HEK293T (cell line): Measurements from ENCODE around the gene UHRF1.

ENCODE experiments used
- CTCF ChIA-PET: fragments of 350-600 bp; formaldehyde crosslinking; extraction: SDS; loops from one replicate; lab custom pipeline; 2021; ENCODE audit warnings: antibody characterized with exemption, inconsistent platforms; lab: Yijun Ruan, JAX
- POLR2A ChIA-PET: fragments of 350-600 bp; formaldehyde crosslinking; extraction: SDS; loops from one replicate; lab custom pipeline; 2020; ENCODE audit warnings: antibody characterized with exemption, inconsistent platforms; lab: Yijun Ruan, JAX
- DNase-seq: peaks from one replicate; pipeline ENCODE4 v3.0.0; 2012; ENCODE audit warnings: mixed read lengths; ENCODE audit errors: extremely low spot score
- ARNT ChIP-seq: fragments of 450-650 bp; IDR thresholded peaks from 2 replicates; pipeline ENCODE4 v1.6.1; 2017; ENCODE audit warnings: mild to moderate bottlenecking
- BHLHE40 ChIP-seq: fragments of 450-650 bp; IDR thresholded peaks from 2 replicates; pipeline ENCODE4 v1.6.1; 2016; ENCODE audit warnings: mild to moderate bottlenecking, moderate library complexity, borderline replicate concordance
- CTBP1 ChIP-seq: fragments of 450-650 bp; IDR thresholded peaks from 2 replicates; pipeline ENCODE4 v1.6.1; 2016; ENCODE audit warnings: borderline replicate concordance
- ELF4 ChIP-seq: fragments of 450-650 bp; IDR thresholded peaks from 2 replicates; pipeline ENCODE4 v1.6.1; 2017; ENCODE audit warnings: antibody characterized with exemption
- FOXA1 ChIP-seq: fragments of 450-650 bp; IDR thresholded peaks from 2 replicates; pipeline ENCODE4 v1.6.1; 2016; ENCODE audit warnings: mild to moderate bottlenecking
- FOXK2 ChIP-seq: fragments of 450-650 bp; IDR thresholded peaks from 2 replicates; pipeline ENCODE4 v1.6.1; 2016; ENCODE audit warnings: mild to moderate bottlenecking
- FOXM1 ChIP-seq: fragments of 450-650 bp; IDR thresholded peaks from 2 replicates; pipeline ENCODE4 v1.6.1; 2017; ENCODE audit warnings: mild to moderate bottlenecking, borderline replicate concordance
- HDGF ChIP-seq: fragments of 450-650 bp; IDR thresholded peaks from 2 replicates; pipeline ENCODE4 v1.6.1; 2017; ENCODE audit warnings: antibody characterized with exemption, borderline replicate concordance
- L3MBTL2 ChIP-seq: fragments of 450-650 bp; conservative IDR thresholded peaks from 2 replicates; pipeline ENCODE4 v1.6.1; 2016; ENCODE audit warnings: mild to moderate bottlenecking
- LEF1 ChIP-seq: fragments of 450-650 bp; IDR thresholded peaks from 2 replicates; pipeline ENCODE4 v1.6.1; 2017; ENCODE audit warnings: mild to moderate bottlenecking, borderline replicate concordance
- NFRKB ChIP-seq: fragments of 450-650 bp; IDR thresholded peaks from 2 replicates; pipeline ENCODE4 v1.6.1; 2016; ENCODE audit warnings: mild to moderate bottlenecking, moderate library complexity
- PKNOX1 ChIP-seq: fragments of 450-650 bp; IDR thresholded peaks from 2 replicates; pipeline ENCODE4 v1.6.1; 2016
- SP1 ChIP-seq: fragments of 450-650 bp; IDR thresholded peaks from 2 replicates; pipeline ENCODE4 v1.6.1; 2017
- SUZ12 ChIP-seq: fragments of 450-650 bp; IDR thresholded peaks from 2 replicates; pipeline ENCODE4 v1.6.1; 2016; ENCODE audit warnings: mild to moderate bottlenecking
- TARDBP ChIP-seq: fragments of 450-650 bp; IDR thresholded peaks from 2 replicates; pipeline ENCODE4 v1.6.1; 2016
- ZNF384 ChIP-seq: fragments of 450-650 bp; IDR thresholded peaks from 2 replicates; pipeline ENCODE4 v1.6.1; 2016

UHRF1 gene

GRCh38 chr19:4868286-4868834, 40.9 kb upstream of the UHRF1 start:
- DNase-seq, result no peak
- ChIA-PET POLR2A (interaction anchor here (1.3 kb wide), 1 partner anchor 43 kb away, joined by 8 read pairs; no protein-coding TSS in a partner anchor), CTCF (interaction anchor here (2.1 kb wide), 1 partner anchor 43 kb away, joined by 7 read pairs; no protein-coding TSS in a partner anchor)
- no peak for TF ChIP-seq NFRKB
- TF ChIP-seq PKNOX1, result no peak
- TF ChIP-seq ARNT, result no peak
- TF ChIP-seq FOXK2, result no peak
- TF ChIP-seq L3MBTL2, result no peak
- no peak for TF ChIP-seq SP1
- TF ChIP-seq ZNF384, result no peak
- TF ChIP-seq FOXA1, result no peak
- TF ChIP-seq SUZ12, result no peak
- TF ChIP-seq TARDBP, result no peak
- TF ChIP-seq CTBP1, result no peak
- TF ChIP-seq HDGF, result no peak
- TF ChIP-seq LEF1, result no peak
- no peak for TF ChIP-seq BHLHE40

GRCh38 chr19:4870025-4870700, 39.1 kb upstream of the UHRF1 start:
- POLR2A ChIA-PET, result no interaction called here
- TF ChIP-seq FOXM1 (no peak), ZNF384 (no peak), BHLHE40 (no peak), ELF4 (no peak), L3MBTL2 (no peak), HDGF (no peak), ARNT (no peak), CTBP1 (no peak), NFRKB (no peak), TARDBP (no peak), LEF1 (no peak), FOXA1 (no peak), SP1 (no peak), SUZ12 (no peak), FOXK2 (no peak), PKNOX1 (no peak)
- CTCF ChIA-PET, result interaction anchor here (4.7 kb wide), 1 partner anchor 42 kb away, joined by 30 read pairs; no protein-coding TSS in a partner anchor
- no peak for DNase-seq

GRCh38 chr19:4871711-4872110, 37.6 kb upstream of the UHRF1 start:
- DNase-seq, result no peak
- ChIA-PET POLR2A (no interaction called here), CTCF (interaction anchor here (2.0 to 4.7 kb wide), 2 partner anchors 40 to 159 kb away, joined by 8 to 30 read pairs; no protein-coding TSS in a partner anchor)
- TF ChIP-seq BHLHE40 (no peak), NFRKB (no peak), TARDBP (no peak), CTBP1 (no peak), FOXA1 (no peak), LEF1 (no peak), ARNT (no peak), FOXK2 (no peak), PKNOX1 (no peak), ELF4 (no peak)

GRCh38 chr19:4873930-4874329, 35.4 kb upstream of the UHRF1 start:
- CTCF ChIA-PET, result interaction anchor here (4.7 kb wide), 1 partner anchor 38 kb away, joined by 30 read pairs; no protein-coding TSS in a partner anchor
- TF ChIP-seq ZNF384, result no peak
- TF ChIP-seq FOXK2, result no peak
- TF ChIP-seq TARDBP, result no peak
- no peak for TF ChIP-seq ARNT
- TF ChIP-seq FOXA1, result no peak
- no peak for TF ChIP-seq LEF1
- TF ChIP-seq L3MBTL2, result no peak
- DNase-seq, result no peak
- POLR2A ChIA-PET, result no interaction called here

- TF ChIP-seq ARNT, result no peak
- no peak for TF ChIP-seq FOXM1
- TF ChIP-seq L3MBTL2, result no peak
- TF ChIP-seq PKNOX1, result no peak
- POLR2A ChIA-PET, result no interaction called here
- CTCF ChIA-PET, result no interaction called here
- no peak for DNase-seq
Observed at GRCh38 chr19:4877753-4878490, 31.4 kb upstream of the UHRF1 start.
